Putamen (tissue), 1 donor: Measurements from ENCODE around the gene RASL11A.
"Not testable (repeated sequence)": the region's sequence is repeated elsewhere in the genome, so short reads cannot be mapped to it uniquely, and the experiment has no call there.

Source experiments
- DNase-seq: peaks from one replicate; pipeline ENCODE4 v3.0.0-alpha.2; 2016; ENCODE audit warnings: low spot score

Gene RASL11A

GRCh38 chr13:27267596-27267995, 3.0 kb upstream of the RASL11A start:
- no peak for DNase-seq

- no peak for DNase-seq
Observed at GRCh38 chr13:27269114-27269665, 1.4 kb upstream of the RASL11A start.

- DNase-seq, result no peak
Observed at GRCh38 chr13:27271570-27272096, 1.0 kb downstream of the RASL11A start.

- DNase-seq, result no peak
Observed at GRCh38 chr13:27273658-27274425, 3.2 kb downstream of the RASL11A start.

GRCh38 chr13:27274631-27275030, 4.0 kb downstream of the RASL11A start:
- DNase-seq, result no peak

- no peak for DNase-seq
Observed at GRCh38 chr13:27276188-27276587, 5.6 kb downstream of the RASL11A start.

- DNase-seq, result no peak
Observed at GRCh38 chr13:27279506-27279905, 8.9 kb downstream of the RASL11A start.

- no peak for DNase-seq
Observed at GRCh38 chr13:27280009-27280656, 9.5 kb downstream of the RASL11A start.

- DNase-seq, result no peak
Observed at GRCh38 chr13:27280841-27281240, 10.2 kb downstream of the RASL11A start.

GRCh38 chr13:27281420-27281819, 10.8 kb downstream of the RASL11A start:
- DNase-seq, result no peak

GRCh38 chr13:27283906-27284493, 13.4 kb downstream of the RASL11A start:
- DNase-seq, result no peak

GRCh38 chr13:27288392-27288791, 17.8 kb downstream of the RASL11A start:
- DNase-seq, result no peak

GRCh38 chr13:27289011-27289665, 18.5 kb downstream of the RASL11A start:
- peak; percentile 58 for DNase-seq

- DNase-seq, result no peak
Observed at GRCh38 chr13:27290715-27291114, 20.1 kb downstream of the RASL11A start.

- DNase-seq, result not testable (repeated sequence)
Observed at GRCh38 chr13:27291967-27292366, 21.3 kb downstream of the RASL11A start.

GRCh38 chr13:27293076-27293691, 22.6 kb downstream of the RASL11A start:
- no peak for DNase-seq

- DNase-seq, result no peak
Observed at GRCh38 chr13:27293873-27294515, 23.4 kb downstream of the RASL11A start.

GRCh38 chr13:27295096-27295495, 24.5 kb downstream of the RASL11A start:
- DNase-seq, result no peak

GRCh38 chr13:27295660-27296059, 25.0 kb downstream of the RASL11A start:
- DNase-seq, result no peak

GRCh38 chr13:27296496-27296895, 25.9 kb downstream of the RASL11A start:
- no peak for DNase-seq

GRCh38 chr13:27298849-27299248, 28.2 kb downstream of the RASL11A start:
- DNase-seq, result no peak
